Measurements from ENCODE around the gene KCTD5.

Gene KCTD5

GRCh38 chr16:2726923-2727322, 44.6 kb downstream of the KCTD5 start:
- no peak for DNase-seq (ENCODE audit: low read depth)

- DNase-seq (ENCODE audit: low read depth), result no peak
Observed at GRCh38 chr16:2728034-2728433, 45.7 kb downstream of the KCTD5 start.

GRCh38 chr16:2734844-2735515, 52.7 kb downstream of the KCTD5 start:
- DNase-seq (ENCODE audit: low read depth), result no peak

- no peak for DNase-seq (ENCODE audit: low read depth)
Observed at GRCh38 chr16:2736476-2737237, 54.3 kb downstream of the KCTD5 start.

- no peak for DNase-seq (ENCODE audit: low read depth)
Observed at GRCh38 chr16:2737238-2737605, 54.9 kb downstream of the KCTD5 start.

- no peak for DNase-seq (ENCODE audit: low read depth)
Observed at GRCh38 chr16:2737895-2738418, 55.6 kb downstream of the KCTD5 start.

GRCh38 chr16:2738615-2739014, 56.3 kb downstream of the KCTD5 start:
- DNase-seq (ENCODE audit: low read depth), result no peak

- no peak for DNase-seq (ENCODE audit: low read depth)
Observed at GRCh38 chr16:2739625-2740430, 57.5 kb downstream of the KCTD5 start.

- no peak for DNase-seq (ENCODE audit: low read depth)
Observed at GRCh38 chr16:2740476-2740875, 58.2 kb downstream of the KCTD5 start.

GRCh38 chr16:2741168-2741567, 58.8 kb downstream of the KCTD5 start:
- no peak for DNase-seq (ENCODE audit: low read depth)

GRCh38 chr16:2742323-2743006, 60.1 kb downstream of the KCTD5 start:
- DNase-seq (ENCODE audit: low read depth), result no peak

GRCh38 chr16:2743007-2743810, 60.9 kb downstream of the KCTD5 start:
- DNase-seq (ENCODE audit: low read depth), result no peak

- DNase-seq (ENCODE audit: low read depth), result no peak
Observed at GRCh38 chr16:2744711-2745110, 62.4 kb downstream of the KCTD5 start.

GRCh38 chr16:2745116-2745890, 63.0 kb downstream of the KCTD5 start:
- no peak for DNase-seq (ENCODE audit: low read depth)

- no peak for DNase-seq (ENCODE audit: low read depth)
Observed at GRCh38 chr16:2745961-2746360, 63.6 kb downstream of the KCTD5 start.

- no peak for DNase-seq (ENCODE audit: low read depth)
Observed at GRCh38 chr16:2748757-2749455, 66.6 kb downstream of the KCTD5 start.

- DNase-seq (ENCODE audit: low read depth), result no peak
Observed at GRCh38 chr16:2749476-2749875, 67.2 kb downstream of the KCTD5 start.

GRCh38 chr16:2749936-2750335, 67.6 kb downstream of the KCTD5 start:
- no peak for DNase-seq (ENCODE audit: low read depth)

- DNase-seq (ENCODE audit: low read depth), result no peak
Observed at GRCh38 chr16:2751577-2752034, 69.3 kb downstream of the KCTD5 start.
